Motor neuron (in vitro differentiated cells): ENCODE results near the gene RBM12. TPM values are rescaled to one million over a fixed set of nuclear protein-coding genes. Genes with fewer than 3 reads are reported as not detected.
A peak's percentile ranks its signal among the peaks of the same experiment; 100 is the strongest.
"Not testable (repeated sequence)": the region's sequence is repeated elsewhere in the genome, so short reads cannot be mapped to it uniquely, and the experiment has no call there.

Experiments
- ATAC-seq, 8 experiments: fragments of 200-7000 bp; cut with Tn5 transposase; replicated peaks in 6 of 8; 2 replicates each; pipeline ENCODE4 v1.8.0; 2021; ENCODE audit warnings: mild to moderate bottlenecking in 8 of 8, moderate library complexity in 8 of 8
- H3K27ac ChIP-seq, 2 donors: fragments of 250-450 bp; sonication (Bioruptor Pico); 2 replicates each; pipeline ENCODE4 v1.9.0; 2021; ENCODE audit warnings: antibody characterized with exemption in 2 of 2, mild to moderate bottlenecking in 2 of 2, moderate library complexity in 1 of 2
- H3K4me1 ChIP-seq, 2 donors: fragments of 250-450 bp; sonication (Bioruptor Pico); replicated peaks in 1 of 2; 2 replicates each; pipeline ENCODE4 v1.6.1; 2021; ENCODE audit warnings: antibody characterized with exemption in 2 of 2, mild to moderate bottlenecking in 2 of 2, moderate library complexity in 1 of 2
- H3K4me3 ChIP-seq, 5 donors: fragments of 250-450 bp; sonication (Bioruptor Pico); 2 replicates each; pipeline ENCODE4 v1.9.0; 2021; ENCODE audit warnings: antibody characterized with exemption in 5 of 5, mild to moderate bottlenecking in 5 of 5, moderate library complexity in 4 of 5
- WGBS, 10 experiments: fragments of 450-650 bp; shearing (Covaris generic); methylation state at CpG; one replicate each; pipeline ENCODE4 v1.0.0; 2022; 5-methylcytosine and 5-hydroxymethylcytosine counted together
- in situ Hi-C, 9 experiments: fragments of 400-800 bp; cut with MboI; loops; one replicate each; pipeline ENCODE4 v1.15.0; 2021; ENCODE audit warnings: low sequenced_read_pairs in 9 of 9, low pct_unique_long_range_greater_than_20kb in 2 of 9; ENCODE audit not compliant: unreplicated experiment in 9 of 9
- total RNA-seq, 8 experiments: library from RNA; unstranded; fragments of 300-600 nt; gene quantifications; 2 replicates each; pipeline versions ENCODE4 v1.2.3 to v1.2.4, GENCODE V29; 2022

RBM12 gene
- total RNA-seq, 8 experiments from 2014 or later: 33.1 to 98.0 (median 51.1) TPM

DNA sequence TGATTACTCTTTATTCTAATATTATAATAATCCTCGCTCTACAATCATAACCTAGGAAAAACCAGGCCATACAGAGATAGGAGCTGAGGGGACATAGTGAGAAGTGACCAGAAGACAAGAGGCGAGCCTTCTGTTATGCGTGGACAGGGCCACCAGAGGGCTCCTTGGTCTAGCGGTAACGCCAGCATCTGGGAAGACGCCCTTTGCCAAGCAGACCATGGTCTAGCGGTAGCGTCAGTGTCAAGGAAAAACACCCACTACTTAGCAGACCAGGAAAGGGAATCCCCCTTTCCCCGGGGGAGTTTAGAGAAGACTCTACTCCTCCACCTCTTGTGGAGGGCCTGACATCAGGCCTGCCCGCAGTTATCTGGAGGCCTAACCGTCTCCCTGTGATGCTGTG is 22.2 kb upstream of the RBM12 start:
- not testable (repeated sequence) for ATAC-seq, H3K27ac ChIP-seq

DNA sequence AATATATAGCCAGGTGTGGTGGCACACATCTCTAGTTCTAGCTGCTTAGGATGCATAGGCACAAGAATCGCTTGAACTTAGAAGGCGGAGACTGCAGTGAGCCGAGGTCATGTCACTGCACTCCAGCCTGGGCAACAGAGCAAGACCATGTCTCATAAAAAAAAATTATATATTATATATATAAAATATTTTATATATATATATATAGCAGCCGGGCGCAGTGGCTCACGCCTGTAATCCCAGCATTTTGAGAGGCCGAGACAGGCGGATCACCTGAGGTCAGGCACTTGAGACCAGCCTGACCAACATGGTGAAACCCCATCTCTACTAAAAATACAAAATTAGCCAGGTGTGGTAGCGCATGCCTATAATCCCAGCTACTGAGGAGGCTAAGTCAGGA is 20.7 kb upstream of the RBM12 start:
- peaks cover 3 to 12% of the 10 kb centered on the region in 2 donors for H3K4me1 ChIP-seq
- not testable (repeated sequence) for H3K27ac ChIP-seq, H3K4me3 ChIP-seq, ATAC-seq
- in situ Hi-C loops: loop anchor here in 1 of 9 experiments (25.0 kb wide), 1 partner anchor 173 kb away; no protein-coding TSS in a partner anchor
- WGBS, 10 experiments: 80 to 100% (median 100%) methylated on average over 1 to 7 of the region's 9 CpGs; no CpG with 5 or more reads in 1 of the 10 experiments

More for the DNA sequence above, 22.2 kb upstream of the RBM12 start:
- H3K4me1 ChIP-seq, H3K4me3 ChIP-seq: not testable (repeated sequence)
- in situ Hi-C loops: loop anchor here in 1 of 9 experiments (25.0 kb wide), 1 partner anchor 175 kb away; no protein-coding TSS in a partner anchor
- WGBS, 10 experiments: 44 to 100% (median 91%) methylated on average over 1 to 9 of the region's 11 CpGs; no CpG with 5 or more reads in 3 of the 10 experiments

DNA sequence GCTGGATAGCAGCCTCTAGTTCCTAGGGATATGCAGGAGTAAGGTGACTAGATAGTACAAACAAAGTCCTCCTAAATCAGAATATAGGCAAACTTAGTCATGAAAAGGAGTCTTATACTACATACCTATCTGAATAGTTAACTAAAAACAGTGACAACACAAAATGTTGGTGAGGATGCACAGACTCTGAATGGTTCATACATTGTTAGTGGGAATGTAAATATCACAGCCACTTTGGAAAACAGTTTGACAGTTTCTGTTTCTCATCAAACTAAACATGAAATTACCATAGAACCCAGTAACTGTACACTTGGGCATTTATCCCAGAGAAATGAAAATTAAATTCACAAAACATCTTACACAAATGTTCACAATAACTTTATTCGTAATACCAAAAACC is 17.3 kb upstream of the RBM12 start:
- Histone ChIP-seq H3K27ac (no peak overlapping the region), H3K4me3 (no peak overlapping the region), H3K4me1 (peaks cover 3 to 14% of the 10 kb centered on the region in 2 donors)
- no peak for ATAC-seq
- in situ Hi-C loops: loop anchor here in 1 of 9 experiments (25.0 kb wide), 1 partner anchor 170 kb away; no protein-coding TSS in a partner anchor
- 67 to 100% (median 100%) methylated on average over 1 of the region's 1 CpG; no CpG with 5 or more reads in 5 of the 10 experiments for WGBS, 10 experiments

DNA sequence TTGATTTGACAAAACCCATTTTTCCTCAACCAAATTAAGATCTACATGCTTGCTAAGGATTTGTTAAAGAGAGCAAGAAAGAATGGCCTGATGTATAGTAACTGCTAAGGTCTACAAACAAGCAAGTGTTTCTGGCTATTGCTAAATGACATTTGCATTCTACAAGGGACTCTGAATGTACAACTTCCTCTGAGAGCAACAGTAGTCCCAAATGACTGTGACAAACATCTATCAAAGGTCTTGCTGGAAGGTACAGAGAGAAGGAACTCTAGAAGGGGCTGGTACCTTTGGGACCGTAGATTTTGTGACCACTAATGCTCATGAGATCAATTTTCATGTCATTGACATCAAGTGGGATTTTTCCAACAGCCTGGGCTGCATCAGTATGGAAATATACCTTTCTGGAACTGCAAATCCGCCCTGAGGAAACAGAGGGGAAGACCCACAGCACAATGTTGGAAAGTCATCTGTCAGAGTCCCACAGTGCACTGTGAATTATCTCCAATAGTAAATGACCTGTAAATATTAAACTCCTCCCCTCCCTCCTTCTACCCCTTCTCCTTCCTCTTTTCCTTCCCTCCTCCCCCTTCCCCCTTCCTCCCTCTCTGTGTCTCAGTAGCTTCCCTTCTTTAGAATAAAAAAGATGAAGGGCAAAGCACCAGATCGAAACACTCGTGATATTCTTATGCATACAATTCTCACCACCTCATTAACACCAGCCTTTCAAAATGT is 15.9 kb upstream of the RBM12 start:
- WGBS, 10 experiments: 20 to 100% (median 90%) methylated on average over 1 to 3 of the region's 4 CpGs; no CpG with 5 or more reads in 1 of the 10 experiments
- Histone ChIP-seq H3K4me1 (peaks cover 3 to 14% of the 10 kb centered on the region in 2 donors), H3K27ac (peak overlapping the region in 1 of 2 donors; percentile 44), H3K4me3 (no peak overlapping the region)
- ATAC-seq: peak in 2 of 8 experiments; percentile 49 to 71
- in situ Hi-C loops: loop anchor here in 1 of 9 experiments (25.0 kb wide), 1 partner anchor 168 kb away; no protein-coding TSS in a partner anchor

DNA sequence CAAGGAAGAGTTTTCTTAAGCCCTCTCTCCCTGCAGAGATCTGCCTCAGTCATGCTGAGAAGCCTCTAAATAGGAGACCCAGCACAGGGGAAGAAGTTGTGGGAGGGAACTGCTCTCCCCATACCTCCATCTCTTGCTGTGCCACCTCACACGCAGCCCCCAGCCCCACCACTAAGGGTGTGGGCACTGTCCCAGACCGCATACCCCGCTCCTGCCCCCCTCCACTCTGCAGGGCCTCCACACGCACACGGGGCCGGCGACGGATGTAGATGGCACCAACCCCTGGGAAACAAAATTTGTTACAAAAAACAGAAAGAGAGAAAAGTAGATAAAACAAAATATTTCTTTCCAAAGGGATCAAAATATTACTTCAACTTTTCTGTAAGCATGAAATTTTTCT is 10.2 kb upstream of the RBM12 start:
- in situ Hi-C loops: loop anchor here in 1 of 9 experiments (25.0 kb wide), 1 partner anchor 163 kb away; no protein-coding TSS in a partner anchor
- no peak overlapping the region for H3K27ac ChIP-seq
- H3K4me1 ChIP-seq: no peaks in the 10 kb centered on the region
- ATAC-seq: no peak
- WGBS, 10 experiments: 80 to 100% (median 95%) methylated on average over 1 to 7 of the region's 8 CpGs; no CpG with 5 or more reads in 4 of the 10 experiments
- H3K4me3 ChIP-seq: no peak overlapping the region

DNA sequence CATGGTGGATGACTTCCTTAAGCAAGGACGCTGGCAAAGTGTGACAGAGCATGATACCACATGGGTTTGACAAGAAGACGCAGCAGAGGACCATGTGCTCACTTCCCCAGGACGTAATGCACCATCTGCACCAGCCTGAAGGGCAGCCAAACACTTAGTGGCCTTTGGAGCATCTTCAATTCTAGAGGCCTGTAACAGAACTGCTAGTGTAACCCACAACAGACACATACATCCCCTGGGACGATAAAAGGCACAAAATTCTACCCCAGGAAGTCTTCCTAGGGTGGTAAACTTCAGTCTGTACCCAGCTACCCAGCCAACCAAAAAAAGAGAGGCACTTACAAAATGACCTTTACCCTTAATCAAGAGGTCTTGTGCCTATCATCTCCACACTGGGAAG is 9.2 kb upstream of the RBM12 start:
- Histone ChIP-seq H3K4me3 (no peak overlapping the region), H3K27ac (no peak overlapping the region), H3K4me1 (no peaks in the 10 kb centered on the region)
- ATAC-seq: no peak
- in situ Hi-C loops: no loop called here
- WGBS, 10 experiments: 42 to 100% (median 100%) methylated on average over 1 to 3 of the region's 4 CpGs; no CpG with 5 or more reads in 5 of the 10 experiments

DNA sequence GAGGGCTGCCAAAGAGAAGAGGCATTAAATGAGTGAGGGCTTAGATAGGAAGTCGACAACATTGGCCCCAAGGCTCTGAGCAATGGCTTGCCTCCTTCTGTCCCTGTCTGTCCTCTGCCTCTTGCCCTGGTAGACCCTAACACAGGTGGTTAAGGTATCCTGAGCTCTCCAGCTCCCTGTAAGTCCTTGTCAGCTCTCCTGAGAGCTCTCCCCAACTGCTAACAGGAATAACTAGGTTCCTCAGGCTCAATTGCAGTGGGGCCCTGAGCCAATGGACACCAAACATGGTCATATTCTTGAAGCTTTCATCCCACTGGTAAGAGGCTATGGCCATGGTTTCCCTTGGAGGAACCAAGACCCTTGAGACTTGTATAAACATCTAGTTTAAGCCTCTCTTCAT is 5.0 kb upstream of the RBM12 start:
- 20 to 86% (median 75%) methylated on average over 1 of the region's 1 CpG; no CpG with 5 or more reads in 4 of the 10 experiments for WGBS, 10 experiments
- H3K4me1 ChIP-seq: peaks cover 3% of the 10 kb centered on the region in 2 donors
- H3K27ac ChIP-seq: no peak overlapping the region
- in situ Hi-C loops: no loop called here
- ATAC-seq: no peak
- H3K4me3 ChIP-seq: no peak overlapping the region

DNA sequence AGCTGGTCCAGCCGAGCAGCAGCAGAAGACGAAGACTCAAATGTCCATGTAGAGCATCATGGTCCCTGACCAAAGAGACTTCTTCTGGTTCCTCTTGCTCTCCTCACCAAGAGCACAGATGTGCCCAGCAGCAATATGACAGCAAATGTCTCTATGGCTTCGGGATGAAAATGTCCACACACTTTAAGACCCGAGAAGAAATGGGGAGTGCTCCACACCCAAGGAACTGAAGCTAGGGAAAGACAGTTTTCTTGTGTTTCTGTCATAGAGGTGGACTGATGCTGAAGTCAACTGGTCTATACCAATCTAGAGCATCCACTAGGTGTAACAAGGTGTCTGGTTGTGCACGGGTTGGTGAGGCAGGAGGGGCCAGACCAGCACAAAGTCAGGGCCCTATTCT is 4.5 kb upstream of the RBM12 start:
- 69 to 100% (median 100%) methylated on average over 1 to 4 of the region's 5 CpGs; no CpG with 5 or more reads in 3 of the 10 experiments for WGBS, 10 experiments
- in situ Hi-C loops: no loop called here
- no peak for ATAC-seq

DNA sequence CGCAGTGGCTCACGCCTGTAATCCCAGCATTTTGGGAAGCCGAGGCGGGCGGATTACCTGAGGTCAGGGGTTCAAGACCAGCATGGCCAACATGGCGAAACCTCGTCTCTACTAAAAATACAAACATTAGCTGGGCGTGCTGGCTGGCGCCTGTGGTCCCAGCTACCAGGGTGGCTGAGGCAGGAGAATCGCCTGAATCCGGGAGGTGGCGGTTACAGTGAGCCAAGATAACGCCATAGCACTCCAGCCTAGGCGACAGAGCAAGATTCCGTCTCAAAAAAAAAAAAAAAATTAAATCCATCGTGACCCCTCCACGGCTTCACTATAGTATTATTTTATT is 1.2 kb upstream of the RBM12 start:
- in situ Hi-C loops: no loop called here
- no peak for ATAC-seq
- 94 to 100% (median 97%) methylated on average over 4 to 14 of the region's 17 CpGs; no CpG with 5 or more reads in 2 of the 10 experiments for WGBS, 10 experiments
- Histone ChIP-seq H3K27ac (no peak overlapping the region), H3K4me1 (peaks cover 9 to 25% of the 10 kb centered on the region in 2 donors), H3K4me3 (no peak overlapping the region)

More for the DNA sequence above, 4.5 kb upstream of the RBM12 start:
- no peak overlapping the region for H3K4me3 ChIP-seq
- peaks cover 3% of the 10 kb centered on the region in 2 donors for H3K4me1 ChIP-seq
- H3K27ac ChIP-seq: no peak overlapping the region

DNA sequence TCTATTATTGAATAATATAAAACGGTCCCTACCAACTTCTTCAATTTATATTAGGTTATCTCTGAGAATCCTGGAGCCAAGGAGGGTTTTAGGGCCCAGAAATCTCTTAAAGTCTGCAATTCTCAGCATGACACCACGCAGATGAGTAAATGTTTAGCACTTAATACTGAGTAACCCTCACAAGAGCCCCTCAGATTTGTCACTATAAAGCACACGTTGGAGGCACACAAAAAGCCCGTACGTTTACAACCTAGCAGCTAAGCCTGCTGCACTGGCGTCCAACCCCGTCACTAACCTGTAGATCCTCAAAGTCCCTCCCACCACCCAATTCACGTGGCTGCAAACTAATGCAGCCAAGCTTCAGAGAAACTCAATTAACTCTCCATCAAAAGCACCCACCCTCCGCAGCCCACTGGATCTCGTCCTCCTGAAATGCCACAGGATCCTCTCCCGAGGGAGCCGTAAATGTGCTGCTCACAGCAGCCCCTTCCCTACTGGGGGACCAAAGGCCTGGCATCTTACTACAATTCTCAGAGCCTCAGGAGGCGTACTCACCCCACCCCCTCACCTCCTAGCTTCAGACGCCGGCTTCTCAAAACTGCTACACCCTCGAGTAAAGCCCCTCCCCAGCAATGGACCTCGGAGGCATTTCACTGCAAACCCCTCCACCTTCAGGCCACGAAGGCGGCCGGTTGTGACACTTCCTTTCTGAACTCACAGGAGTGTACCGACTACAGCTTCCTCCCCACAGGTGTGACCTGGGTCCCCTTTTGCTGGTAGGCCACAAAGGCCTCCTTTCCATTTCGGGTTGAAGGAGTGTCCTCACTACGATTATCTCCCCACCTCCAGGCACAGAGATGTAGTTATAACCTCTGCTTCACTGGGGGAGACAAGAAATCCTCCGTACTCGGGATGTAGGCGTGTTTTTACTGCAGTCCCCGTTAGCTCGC is 909 bp downstream of the RBM12 start:
- H3K4me3 ChIP-seq: peak overlapping the region; percentile 68 to 95 (median 72)
- peak overlapping the region; percentile 95 to 98 for H3K27ac ChIP-seq
- H3K4me1 ChIP-seq: peaks cover 12 to 31% of the 10 kb centered on the region in 2 donors
- ATAC-seq: peak; percentile 14 to 46 (median 40)
- in situ Hi-C loops: no loop called here
- WGBS, 10 experiments: 0 to 17% (median 0%) methylated on average over 1 to 15 of the region's 28 CpGs; no CpG with 5 or more reads in 1 of the 10 experiments

DNA sequence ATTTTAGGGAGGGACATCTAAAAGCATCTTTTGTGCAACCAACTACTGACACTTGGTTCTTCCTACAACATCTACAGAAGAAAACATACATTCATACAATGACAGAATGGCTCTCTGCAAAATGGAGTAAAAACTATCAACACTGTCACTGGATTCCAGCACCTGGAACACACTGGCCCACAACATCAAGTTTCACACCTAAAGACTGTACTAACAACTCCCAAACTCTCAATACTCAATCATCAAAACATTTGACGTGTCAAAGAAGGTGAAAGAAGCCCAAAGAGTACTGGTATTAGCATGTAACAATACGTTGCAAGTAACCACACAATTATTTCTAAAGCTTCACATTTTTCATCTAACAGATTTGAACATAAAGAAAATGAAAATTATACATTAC is 2.1 kb downstream of the RBM12 start:
- Histone ChIP-seq H3K4me1 (peaks cover 12 to 31% of the 10 kb centered on the region in 2 donors), H3K4me3 (peak overlapping the region; percentile 68 to 95 (median 72)), H3K27ac (no peak overlapping the region)
- ATAC-seq: no peak
- in situ Hi-C loops: no loop called here
- WGBS, 10 experiments: 0 to 30% (median 16%) methylated on average over 2 of the region's 2 CpGs; no CpG with 5 or more reads in 4 of the 10 experiments

DNA sequence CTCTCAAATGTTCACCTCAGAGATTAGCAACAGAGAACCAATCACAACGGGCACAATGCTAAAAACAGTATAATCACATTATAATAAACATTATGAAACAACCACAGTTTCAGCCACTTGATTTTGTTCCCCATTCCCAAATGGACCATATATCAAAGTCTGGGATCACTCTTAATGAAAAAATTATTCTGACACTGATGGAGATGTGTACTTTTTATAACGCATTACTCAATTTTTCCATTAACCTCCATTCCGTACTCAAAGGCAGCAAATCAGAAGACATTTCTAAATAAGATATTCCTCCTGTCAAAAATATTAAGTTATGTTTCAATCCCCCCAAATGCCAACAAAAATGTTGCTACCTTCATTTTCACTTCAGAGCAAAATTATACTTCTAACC is 2.8 kb downstream of the RBM12 start:
- Histone ChIP-seq H3K4me1 (peaks cover 12 to 31% of the 10 kb centered on the region in 2 donors), H3K4me3 (peak overlapping the region in 3 of 5 donors; percentile 68 to 84 (median 72)), H3K27ac (no peak overlapping the region)
- no peak for ATAC-seq
- in situ Hi-C loops: no loop called here
- 0 to 92% (median 65%) methylated on average over 1 to 3 of the region's 3 CpGs; no CpG with 5 or more reads in 1 of the 10 experiments for WGBS, 10 experiments
